Thyroid gland (tissue), 4 donors: Measurements from ENCODE around the gene MYO16.

Source experiments
- POLR2A ChIP-seq, 2 donors: fragments of 450-650 bp; IDR thresholded peaks; one replicate each; pipeline ENCODE4 v1.6.1; 2017; ENCODE audit warnings: antibody characterized with exemption in 2 of 2, mild to moderate bottlenecking in 2 of 2, moderate library complexity in 1 of 2
- TF ChIP-seq, protein P1 (sequence below), 6 experiments: fragments of 200-600 bp in 3 of 6; fragments of 450-650 bp in 3 of 6; sonication (generic) in 3 of 6; IDR thresholded peaks; one replicate each; pipeline ENCODE4 v1.5.1; 2016 to 2019; ENCODE audit warnings: antibody characterized with exemption in 6 of 6, mild to moderate bottlenecking in 2 of 6, inconsistent platforms in 1 of 6, moderate library complexity in 1 of 6

DNA sequence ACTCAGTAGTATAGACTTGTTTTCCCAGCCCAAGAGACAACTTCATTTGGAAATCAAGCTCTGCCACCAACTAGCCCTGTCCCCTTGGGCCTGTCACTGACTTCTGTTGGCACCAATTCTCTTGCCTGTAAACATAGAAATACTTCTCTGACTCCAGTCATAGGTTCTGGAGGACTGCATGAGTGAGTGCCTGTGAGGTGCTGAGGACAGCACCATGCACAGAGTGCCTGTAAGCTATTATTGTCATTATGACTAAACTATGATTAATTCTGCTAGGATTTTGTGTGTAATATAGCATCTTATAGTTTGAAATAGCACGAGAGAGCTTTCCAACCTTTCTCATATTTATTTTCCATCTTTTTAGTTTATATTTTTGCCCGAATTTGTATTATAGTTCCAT lies 247.9 kb downstream of the MYO16 start:
- no peak for TF ChIP-seq POLR2A (IDR thresholded peaks at IDR 0.05)
- TF ChIP-seq, protein P1, sequence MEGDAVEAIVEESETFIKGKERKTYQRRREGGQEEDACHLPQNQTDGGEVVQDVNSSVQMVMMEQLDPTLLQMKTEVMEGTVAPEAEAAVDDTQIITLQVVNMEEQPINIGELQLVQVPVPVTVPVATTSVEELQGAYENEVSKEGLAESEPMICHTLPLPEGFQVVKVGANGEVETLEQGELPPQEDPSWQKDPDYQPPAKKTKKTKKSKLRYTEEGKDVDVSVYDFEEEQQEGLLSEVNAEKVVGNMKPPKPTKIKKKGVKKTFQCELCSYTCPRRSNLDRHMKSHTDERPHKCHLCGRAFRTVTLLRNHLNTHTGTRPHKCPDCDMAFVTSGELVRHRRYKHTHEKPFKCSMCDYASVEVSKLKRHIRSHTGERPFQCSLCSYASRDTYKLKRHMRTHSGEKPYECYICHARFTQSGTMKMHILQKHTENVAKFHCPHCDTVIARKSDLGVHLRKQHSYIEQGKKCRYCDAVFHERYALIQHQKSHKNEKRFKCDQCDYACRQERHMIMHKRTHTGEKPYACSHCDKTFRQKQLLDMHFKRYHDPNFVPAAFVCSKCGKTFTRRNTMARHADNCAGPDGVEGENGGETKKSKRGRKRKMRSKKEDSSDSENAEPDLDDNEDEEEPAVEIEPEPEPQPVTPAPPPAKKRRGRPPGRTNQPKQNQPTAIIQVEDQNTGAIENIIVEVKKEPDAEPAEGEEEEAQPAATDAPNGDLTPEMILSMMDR (IDR thresholded peaks at IDR 0.05), result no peak
